NCI-H146 treated with DMSO at 0.1 percent for 48 hours (cell line): ENCODE data around the gene CAST.
"Not testable (repeated sequence)": the region's sequence is repeated elsewhere in the genome, so short reads cannot be mapped to it uniquely, and the experiment has no call there.

Experiments used
- DNase-seq: peaks from one replicate; lab custom pipeline; 2025; ENCODE audit not compliant: unreplicated experiment; lab: John Stamatoyannopoulos, UW

Gene CAST, protein sequence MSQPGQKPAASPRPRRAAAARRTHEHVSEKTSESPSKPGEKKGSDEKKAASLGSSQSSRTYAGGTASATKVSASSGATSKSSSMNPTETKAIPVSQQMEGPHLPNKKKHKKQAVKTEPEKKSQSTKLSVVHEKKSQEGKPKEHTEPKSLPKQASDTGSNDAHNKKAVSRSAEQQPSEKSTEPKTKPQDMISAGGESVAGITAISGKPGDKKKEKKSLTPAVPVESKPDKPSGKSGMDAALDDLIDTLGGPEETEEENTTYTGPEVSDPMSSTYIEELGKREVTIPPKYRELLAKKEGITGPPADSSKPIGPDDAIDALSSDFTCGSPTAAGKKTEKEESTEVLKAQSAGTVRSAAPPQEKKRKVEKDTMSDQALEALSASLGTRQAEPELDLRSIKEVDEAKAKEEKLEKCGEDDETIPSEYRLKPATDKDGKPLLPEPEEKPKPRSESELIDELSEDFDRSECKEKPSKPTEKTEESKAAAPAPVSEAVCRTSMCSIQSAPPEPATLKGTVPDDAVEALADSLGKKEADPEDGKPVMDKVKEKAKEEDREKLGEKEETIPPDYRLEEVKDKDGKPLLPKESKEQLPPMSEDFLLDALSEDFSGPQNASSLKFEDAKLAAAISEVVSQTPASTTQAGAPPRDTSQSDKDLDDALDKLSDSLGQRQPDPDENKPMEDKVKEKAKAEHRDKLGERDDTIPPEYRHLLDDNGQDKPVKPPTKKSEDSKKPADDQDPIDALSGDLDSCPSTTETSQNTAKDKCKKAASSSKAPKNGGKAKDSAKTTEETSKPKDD

GRCh38 chr5:96661855-96662724, at the start of gene CAST:
TSS of gene CAST (plus strand) at chr5:96662376. CDS start at chr5:96662423, 47 bp downstream.
- DNase-seq: peak; percentile 23

DNA sequence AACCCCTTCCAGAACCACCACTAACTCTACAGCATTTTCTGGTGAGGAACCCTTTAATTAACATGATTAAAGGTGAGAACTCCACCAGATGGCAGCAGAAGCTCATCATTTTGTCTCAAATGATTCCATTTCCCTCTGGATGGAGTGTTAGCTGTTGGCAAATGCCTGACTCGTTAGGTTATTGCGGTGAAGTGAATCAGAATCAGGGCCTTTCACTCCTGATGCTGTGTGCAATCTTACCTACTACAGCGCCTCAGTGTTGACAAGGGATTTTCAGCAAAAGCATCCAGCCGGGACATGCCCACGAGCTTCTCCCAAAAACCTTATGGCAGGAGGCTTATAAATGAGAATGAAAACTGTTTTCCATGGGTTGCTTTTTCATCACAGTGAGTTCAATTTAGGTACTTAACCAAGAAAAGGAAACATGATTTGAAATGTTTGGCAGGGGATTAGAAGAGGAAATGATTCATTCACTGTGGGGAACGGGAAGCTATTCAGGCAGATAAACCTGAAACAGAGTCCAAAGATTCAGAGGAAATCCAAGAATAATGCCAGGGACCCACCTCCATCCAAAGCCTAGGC, 48.0 kb upstream of the CAST start:
- DNase-seq: peak; percentile 10

- DNase-seq: no peak
These were observed 47.0 kb upstream of the CAST start for GRCh38 chr5:96615223-96615622.

- no peak for DNase-seq
These were observed 45.4 kb upstream of the CAST start for GRCh38 chr5:96616801-96617200.

- not testable (repeated sequence) for DNase-seq
These were observed 43.7 kb upstream of the CAST start for GRCh38 chr5:96618311-96619016.

- DNase-seq: no peak
These were observed 42.2 kb upstream of the CAST start for GRCh38 chr5:96619946-96620345.

GRCh38 chr5:96624596-96624995, 37.6 kb upstream of the CAST start:
- DNase-seq: no peak

- DNase-seq: no peak
These were observed 36.8 kb upstream of the CAST start for GRCh38 chr5:96625365-96625764.

GRCh38 chr5:96626956-96627355, 35.2 kb upstream of the CAST start:
- no peak for DNase-seq

- DNase-seq: no peak
These were observed 34.3 kb upstream of the CAST start for GRCh38 chr5:96627792-96628398.

GRCh38 chr5:96628406-96628805, 33.8 kb upstream of the CAST start:
- no peak for DNase-seq

DNA sequence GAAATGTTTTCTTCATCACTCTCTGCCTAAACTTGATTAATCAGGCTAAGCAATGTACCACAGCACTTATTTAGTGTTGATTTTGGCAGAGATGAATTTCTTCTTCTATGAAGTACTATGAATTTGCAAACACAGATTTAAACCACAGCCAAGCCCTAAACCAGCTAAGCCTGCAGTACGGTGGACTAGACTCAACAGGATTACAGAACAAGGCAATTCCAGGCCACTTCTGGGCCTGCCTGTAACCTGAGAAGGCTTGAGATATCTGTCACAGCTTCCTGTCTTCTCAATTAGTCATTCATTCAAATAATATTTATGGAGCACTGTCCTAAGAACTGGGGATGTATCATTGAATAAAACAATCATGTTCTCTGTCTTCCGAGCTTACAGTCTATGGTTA, 32.4 kb upstream of the CAST start:
- no peak for DNase-seq

GRCh38 chr5:96633820-96634219, 28.4 kb upstream of the CAST start:
- no peak for DNase-seq

DNA sequence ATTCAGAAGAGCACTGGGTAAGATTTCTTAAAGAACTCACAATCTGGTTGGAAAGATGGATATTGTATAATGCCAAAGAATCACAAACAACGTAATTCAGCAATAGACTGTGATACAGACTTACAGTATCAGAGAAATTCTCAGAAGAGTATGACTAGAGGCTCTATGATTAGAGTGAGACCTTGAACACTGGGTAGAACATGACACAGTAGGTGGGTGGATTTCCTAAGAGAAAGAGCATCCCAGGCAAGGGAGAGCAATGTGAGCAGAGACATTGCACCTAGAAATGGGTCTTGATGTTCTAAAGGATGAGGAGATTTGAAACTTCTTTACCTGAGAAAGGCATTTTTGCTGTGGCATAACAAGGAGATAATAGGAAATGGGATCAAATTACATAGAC, 27.3 kb upstream of the CAST start:
- no peak for DNase-seq

DNA sequence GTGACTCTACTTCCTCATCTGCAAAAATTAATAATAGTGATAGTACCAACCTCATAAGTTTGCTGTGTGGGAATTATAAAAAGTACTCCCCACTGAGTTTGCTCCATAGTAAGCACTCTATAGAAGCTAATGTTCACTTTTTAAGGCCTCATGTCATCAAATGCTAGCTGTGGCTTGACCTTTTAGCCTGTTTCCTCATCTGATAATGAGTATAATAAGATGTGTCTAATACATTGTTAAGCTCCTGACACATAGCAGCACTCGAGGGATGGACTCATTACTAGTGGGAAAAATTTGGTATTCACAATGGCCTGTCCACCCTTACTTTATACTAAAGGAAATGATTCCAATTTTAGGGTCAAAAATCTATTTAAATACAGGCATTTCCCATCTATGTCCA, 26.1 kb upstream of the CAST start:
- DNase-seq: no peak

GRCh38 chr5:96636594-96636993, 25.6 kb upstream of the CAST start:
- DNase-seq: no peak

- DNase-seq: no peak
These were observed 25.0 kb upstream of the CAST start for GRCh38 chr5:96637196-96637595.

DNA sequence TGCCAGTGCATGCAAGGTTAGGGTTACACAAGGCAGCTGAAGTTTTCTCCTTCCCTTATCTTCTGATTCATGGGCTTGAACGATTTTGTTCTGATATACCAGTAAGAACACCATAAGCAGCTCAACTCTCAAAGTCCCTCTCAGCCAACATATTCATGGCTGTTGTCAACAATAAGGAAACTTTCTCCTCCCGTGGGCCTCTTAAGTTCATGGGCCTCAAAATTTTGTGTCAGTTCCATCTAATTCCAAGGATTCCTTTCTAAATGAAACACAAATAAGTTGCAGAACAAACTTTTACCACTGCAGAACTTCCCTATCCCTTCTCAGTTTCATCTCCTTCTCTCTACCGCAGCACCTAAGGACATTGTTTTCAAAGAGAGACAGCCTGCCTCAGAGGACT, 23.6 kb upstream of the CAST start:
- no peak for DNase-seq

- DNase-seq: no peak
These were observed 21.5 kb upstream of the CAST start for GRCh38 chr5:96640696-96641095.
